HepG2 (cell line): ENCODE measurements around the gene MYOZ3. TPM values are rescaled to one million over a fixed set of nuclear protein-coding genes. Genes with fewer than 3 reads are reported as not detected.

ENCODE experiments used
- ARID3A ChIP-seq: IDR thresholded peaks from 2 replicates; pipeline ENCODE4 v1.6.1; 2012; ENCODE audit warnings: low read depth, low read length, improper control_type of control experiment
- BCL6 ChIP-seq: IDR thresholded peaks from 2 replicates; pipeline ENCODE4 v1.6.1; 2016; ENCODE audit warnings: missing genetic modification reagents, missing compliant biosample characterization
- CHCHD3 ChIP-seq: sonication (generic); formaldehyde crosslinking; IDR thresholded peaks from 2 replicates; pipeline ENCODE4 v1.8.0; 2022; ENCODE audit warnings: mild to moderate bottlenecking, missing genetic modification reagents, moderate library complexity
- DR1 ChIP-seq: sonication (generic); formaldehyde crosslinking; IDR thresholded peaks from 2 replicates; pipeline ENCODE4 v1.8.0; 2021; ENCODE audit warnings: mild to moderate bottlenecking, missing genetic modification reagents, inconsistent platforms
- E2F5 ChIP-seq: sonication (generic); formaldehyde crosslinking; conservative IDR thresholded peaks from 2 replicates; pipeline ENCODE4 v1.4.0; 2020; ENCODE audit warnings: missing genetic modification reagents
- KAT7 ChIP-seq: IDR thresholded peaks from 2 replicates; pipeline ENCODE4 v1.6.1; 2018; ENCODE audit warnings: borderline replicate concordance, missing compliant biosample characterization
- KMT2B ChIP-seq: IDR thresholded peaks from 2 replicates; pipeline ENCODE4 v1.6.1; 2016; ENCODE audit warnings: missing genetic modification reagents, missing compliant biosample characterization
- PCBP1 ChIP-seq: fragments of 200-400 bp; formaldehyde crosslinking; IDR thresholded peaks from 2 replicates; pipeline ENCODE4 v1.6.1; 2017; ENCODE audit warnings: mild to moderate bottlenecking, low read depth, low read length, borderline replicate concordance
- RAD21 ChIP-seq: fragments of 450-650 bp; formaldehyde crosslinking; IDR thresholded peaks from 2 replicates; pipeline ENCODE4 v1.5.0; 2020; ENCODE audit warnings: mild to moderate bottlenecking
- RFXAP ChIP-seq: sonication (generic); formaldehyde crosslinking; IDR thresholded peaks from 2 replicates; pipeline ENCODE4 v1.4.0; 2020; ENCODE audit warnings: missing genetic modification reagents, borderline replicate concordance
- SNAI1 ChIP-seq: sonication (generic); formaldehyde crosslinking; IDR thresholded peaks from 2 replicates; pipeline ENCODE4 v1.5.0; 2020; ENCODE audit warnings: mild to moderate bottlenecking, missing genetic modification reagents, borderline replicate concordance
- TMF1 ChIP-seq: sonication (generic); formaldehyde crosslinking; IDR thresholded peaks from 2 replicates; pipeline ENCODE4 v1.8.1; 2022; ENCODE audit warnings: low read depth, missing genetic modification reagents
- ZBTB40 ChIP-seq, 2 experiments: fragments of 450-650 bp in 1 of 2; sonication (generic) in 1 of 2; formaldehyde crosslinking in 1 of 2; IDR thresholded peaks; 2 replicates each; pipeline versions ENCODE4 v1.6.1 to v1.8.0; 2016 to 2022; ENCODE audit warnings: antibody characterized with exemption in 1 of 2, mild to moderate bottlenecking in 1 of 2, missing genetic modification reagents in 1 of 2
- ZNF205 ChIP-seq: IDR thresholded peaks from 2 replicates; pipeline ENCODE4 v1.6.1; 2018; ENCODE audit warnings: missing biosample characterization, missing genetic modification reagents
- ZNF329 ChIP-seq: sonication (generic); formaldehyde crosslinking; IDR thresholded peaks from 2 replicates; pipeline ENCODE4 v1.9.0; 2021; ENCODE audit warnings: low read depth, mild to moderate bottlenecking, missing genetic modification reagents
- ZNF530 ChIP-seq: sonication (generic); formaldehyde crosslinking; IDR thresholded peaks from 2 replicates; pipeline ENCODE4 v1.5.0; 2020; ENCODE audit warnings: low read depth, mild to moderate bottlenecking, missing genetic modification reagents
- ZNF773 ChIP-seq: sonication (generic); formaldehyde crosslinking; IDR thresholded peaks from 2 replicates; pipeline ENCODE4 v1.4.0; 2020; ENCODE audit warnings: missing genetic modification reagents, borderline replicate concordance
- polyA plus RNA-seq, 8 experiments: library from polyadenylated mRNA; depleted of rRNA in 3 of 8; stranded (reverse) in 7 of 8; unstranded in 1 of 8; fragments of >200 nt; fragmentation: Illumina TruSeq in 4 of 8; extraction: Trizol in 4 of 8; gene quantifications; 2 replicates each; pipeline versions ENCODE4 v1.2.1 to v1.2.3, GENCODE V29; 2011 to 2016; ENCODE audit warnings: low read depth in 4 of 8, missing spikeins in 1 of 8, mixed read lengths in 1 of 8; ENCODE audit not compliant: insufficient read depth in 1 of 8
- total RNA-seq, 5 experiments: library from RNA; depleted of rRNA; stranded (reverse); fragments of >200 nt; fragmentation: Illumina TruSeq; extraction: Trizol; gene quantifications; 2 replicates each; pipeline ENCODE4 v1.2.3, GENCODE V29; 2016; ENCODE audit warnings: low read depth in 1 of 5

MYOZ3 gene
- total and polyA plus RNA-seq, 2 of the 13 experiments (the other 11 are each of a cell fraction or from before 2014, with no cell fraction given): 0.05 TPM; not detected in 1

GRCh38 chr5:150700594-150701377 is 39.7 kb downstream of the MYOZ3 start, which contains the start of gene RBM22 (continued):
- 0 out of 2 replicates have a peak, but pooled peaks have one; percentile 21 for TF ChIP-seq RFXAP (CRISPR knock-in tag)
- no peak for TF ChIP-seq ARID3A
- TF ChIP-seq RAD21 (CRISPR knock-in tag): peak; percentile 7; the same call in 1 of the 2 replicates
- TF ChIP-seq KAT7 (CRISPR knock-in tag): peak; percentile 79
- TF ChIP-seq PCBP1: 0 out of 2 replicates have a peak, but pooled peaks have one; percentile 77
- peak; percentile 30; the same call in 1 of the 2 replicates for TF ChIP-seq BCL6 (CRISPR knock-in tag)
- peak; percentile 85; the same call in 1 of the 2 replicates for TF ChIP-seq SNAI1 (CRISPR knock-in tag)
- TF ChIP-seq DR1 (CRISPR knock-in tag): peak; percentile 87
- TF ChIP-seq ZNF329: 0 out of 2 replicates have a peak, but pooled peaks have one; percentile 50
- TF ChIP-seq ZNF773 (CRISPR knock-in tag): no peak
- no peak for TF ChIP-seq ZBTB40 (IDR thresholded peaks at IDR 0.05)
- TF ChIP-seq ZBTB40 (CRISPR knock-in tag; IDR thresholded peaks at IDR 0.05): peak; percentile 80
- peak; percentile 72; the same call in 1 of the 2 replicates for TF ChIP-seq ZNF205
- peak; percentile 39; the same call in 1 of the 2 replicates for TF ChIP-seq E2F5 (CRISPR knock-in tag)
- TF ChIP-seq KMT2B (CRISPR knock-in tag): peak; percentile 75; the same call in 1 of the 2 replicates
- 0 out of 2 replicates have a peak, but pooled peaks have one; percentile 76 for TF ChIP-seq CHCHD3 (CRISPR knock-in tag)
- peak; percentile 79; the same call in 1 of the 2 replicates for TF ChIP-seq TMF1 (CRISPR knock-in tag)
- TF ChIP-seq ZNF530: no peak
